ENCODE measurements around the gene SMG6. TPM values are rescaled to one million over a fixed set of nuclear protein-coding genes. Genes with fewer than 3 reads are reported as not detected.

SMG6 gene
- total and polyA plus RNA-seq, 2 donors (not counting 1 experiment from before 2014, with no cell fraction given): 10.6 to 35.5 TPM

GRCh38 chr17:2336852-2337543 lies 33.4 kb upstream of the SMG6 start, which contains the start of gene SGSM2:
Gene SGSM2, plus strand, starts transcription at chr17:2337501. Its CDS starts 188 bp downstream, at chr17:2337689.
- H3K36me3 ChIP-seq (replicated peaks in 1 of 2; ENCODE audit: control extremely low read depth in 1 of 2, control insufficient read depth in 1 of 2, extremely low read depth in 1 of 2, insufficient read depth in 2 of 2, low read length in 1 of 2): peaks cover 0 to 30% of the 10 kb centered on the region in 2 experiments
- peaks cover 31% of the 10 kb centered on the region for H3K79me2 ChIP-seq (ENCODE audit: control insufficient read depth, insufficient read depth, low read length)
- H3K9me3 ChIP-seq (ENCODE audit: control extremely low read depth in 1 of 3, control insufficient read depth in 2 of 3, insufficient read depth in 1 of 3, low read length in 2 of 3): no peaks in the 10 kb centered on the region
- peaks cover 9 to 25% of the 10 kb centered on the region in 2 donors for H3K4me1 ChIP-seq (ENCODE audit: control insufficient read depth in 2 of 2, insufficient read depth in 2 of 2, low read length in 2 of 2)
- H3K27me3 Mint-ChIP-seq: no peaks in the 10 kb centered on the region
- CTCF ChIA-PET: interaction anchor here (0.9 to 3.7 kb wide), 7 partner anchors 16 to 92 kb away, joined by 3 to 21 read pairs (median 4); no protein-coding TSS in a partner anchor
- H2AFZ ChIP-seq (ENCODE audit: insufficient read depth, low read depth, low read length, poor library complexity, severe bottlenecking): peak within 1 kb of the TSS; percentile 77
- H4K20me1 ChIP-seq (ENCODE audit: control insufficient read depth, insufficient read depth, low read length, poor library complexity, severe bottlenecking): no peaks in the 10 kb centered on the region
- DNase-seq: peak; percentile 75
- peak within 1 kb of the TSS; percentile 6 to 64 for H3K27ac ChIP-seq (ENCODE audit: low read length in 2 of 2)
- H3K4me1 Mint-ChIP-seq: peaks cover 24% of the 10 kb centered on the region
- no peaks in the 10 kb centered on the region for H3K9me3 Mint-ChIP-seq (ENCODE audit: insufficient read depth)
- ATAC-seq (ENCODE audit: low read depth): peak; percentile 69
- peak within 1 kb of the TSS; percentile 69 for H3K9ac ChIP-seq (ENCODE audit: low read length)
- H3K27me3 ChIP-seq (replicated peaks in 1 of 4; ENCODE audit: control extremely low read depth in 1 of 4, control insufficient read depth in 3 of 4, insufficient read depth in 4 of 4, low read length in 3 of 4): no peaks in the 10 kb centered on the region
- peak within 1 kb of the TSS; percentile 77 to 87 (median 82) for H3K4me3 ChIP-seq (ENCODE audit: control extremely low read depth in 1 of 5, extremely low read depth in 1 of 5, insufficient read depth in 1 of 5, low read depth in 2 of 5, low read length in 4 of 5)
- POLR2A ChIA-PET: interaction anchor here (0.5 to 1.6 kb wide), 7 partner anchors 15 to 500 kb away, joined by 3 to 14 read pairs (median 3); no protein-coding TSS in a partner anchor
- no peak for TF ChIP-seq EZH2 (IDR thresholded peaks at IDR 0.05; ENCODE audit: borderline replicate concordance, insufficient read depth, low read depth, low read length, poor library complexity, severe bottlenecking)
- TF ChIP-seq CTCF (IDR thresholded peaks at IDR 0.05): no peak
- intact Hi-C loops (cut with micrococcal nuclease): loop anchor here (1.0 to 5.0 kb wide), 5 partner anchors 34 to 375 kb away; partner anchors contain the start of genes CLUH, SMG6 and SRR
- peak within 1 kb of the TSS; percentile 98 for H3K4me2 ChIP-seq (replicated peaks; ENCODE audit: low read depth, low read length, poor library complexity, severe bottlenecking)
- under 1% methylated on average over 77 of the region's 77 CpGs for WGBS (ENCODE audit: insufficient coverage)
- H3K27ac Mint-ChIP-seq: peak within 1 kb of the TSS; percentile 95
- peak within 1 kb of the TSS; percentile 100 for H3K4me3 Mint-ChIP-seq

All from B cell (primary cell).